Measurements from ENCODE around the gene RPS26. TPM values are rescaled to one million over a fixed set of nuclear protein-coding genes. Genes with fewer than 3 reads are reported as not detected.

The RPS26 gene
- total RNA-seq, 4 donors from 2014 or later, result 381 to 1,639 (median 1,040) TPM

DNA sequence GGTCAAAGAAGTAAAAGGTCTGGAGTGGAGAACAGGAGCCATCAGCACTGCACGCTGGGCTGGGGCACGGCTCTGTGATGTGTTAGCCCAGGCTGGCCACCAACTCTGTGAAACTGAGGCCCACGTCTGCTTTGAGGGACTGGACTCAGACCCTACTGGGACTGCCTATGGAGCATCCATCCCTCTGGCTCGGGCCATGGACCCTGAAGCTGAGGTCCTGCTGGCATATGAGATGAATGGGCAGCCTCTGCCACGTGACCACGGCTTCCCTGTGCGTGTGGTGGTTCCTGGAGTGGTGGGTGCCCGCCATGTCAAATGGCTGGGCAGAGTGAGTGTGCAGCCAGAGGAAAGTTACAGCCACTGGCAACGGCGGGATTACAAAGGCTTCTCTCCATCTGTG lies 37.5 kb upstream of the RPS26 start:
- 85 to 92% methylated on average over 9 of the region's 10 CpGs for WGBS, 2 donors
- Histone ChIP-seq H3K27me3 (no peaks in the 10 kb centered on the region), H3K9me3 (no peaks in the 10 kb centered on the region), H3K27ac (no peak overlapping the region), H3K4me3 (no peak overlapping the region), H3K36me3 (peaks cover 3 to 55% (median 14%) of the 10 kb centered on the region in 3 donors), H3K4me1 (peaks cover 0 to 21% (median 3%) of the 10 kb centered on the region in 3 donors)
- intact Hi-C loops (cut with DNase I), result no loop called here
- no peak for TF ChIP-seq POLR2A (IDR thresholded peaks at IDR 0.05)
- TF ChIP-seq, protein P1, sequence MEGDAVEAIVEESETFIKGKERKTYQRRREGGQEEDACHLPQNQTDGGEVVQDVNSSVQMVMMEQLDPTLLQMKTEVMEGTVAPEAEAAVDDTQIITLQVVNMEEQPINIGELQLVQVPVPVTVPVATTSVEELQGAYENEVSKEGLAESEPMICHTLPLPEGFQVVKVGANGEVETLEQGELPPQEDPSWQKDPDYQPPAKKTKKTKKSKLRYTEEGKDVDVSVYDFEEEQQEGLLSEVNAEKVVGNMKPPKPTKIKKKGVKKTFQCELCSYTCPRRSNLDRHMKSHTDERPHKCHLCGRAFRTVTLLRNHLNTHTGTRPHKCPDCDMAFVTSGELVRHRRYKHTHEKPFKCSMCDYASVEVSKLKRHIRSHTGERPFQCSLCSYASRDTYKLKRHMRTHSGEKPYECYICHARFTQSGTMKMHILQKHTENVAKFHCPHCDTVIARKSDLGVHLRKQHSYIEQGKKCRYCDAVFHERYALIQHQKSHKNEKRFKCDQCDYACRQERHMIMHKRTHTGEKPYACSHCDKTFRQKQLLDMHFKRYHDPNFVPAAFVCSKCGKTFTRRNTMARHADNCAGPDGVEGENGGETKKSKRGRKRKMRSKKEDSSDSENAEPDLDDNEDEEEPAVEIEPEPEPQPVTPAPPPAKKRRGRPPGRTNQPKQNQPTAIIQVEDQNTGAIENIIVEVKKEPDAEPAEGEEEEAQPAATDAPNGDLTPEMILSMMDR (IDR thresholded peaks at IDR 0.05), result no peak
- DNase-seq, result no peak

DNA sequence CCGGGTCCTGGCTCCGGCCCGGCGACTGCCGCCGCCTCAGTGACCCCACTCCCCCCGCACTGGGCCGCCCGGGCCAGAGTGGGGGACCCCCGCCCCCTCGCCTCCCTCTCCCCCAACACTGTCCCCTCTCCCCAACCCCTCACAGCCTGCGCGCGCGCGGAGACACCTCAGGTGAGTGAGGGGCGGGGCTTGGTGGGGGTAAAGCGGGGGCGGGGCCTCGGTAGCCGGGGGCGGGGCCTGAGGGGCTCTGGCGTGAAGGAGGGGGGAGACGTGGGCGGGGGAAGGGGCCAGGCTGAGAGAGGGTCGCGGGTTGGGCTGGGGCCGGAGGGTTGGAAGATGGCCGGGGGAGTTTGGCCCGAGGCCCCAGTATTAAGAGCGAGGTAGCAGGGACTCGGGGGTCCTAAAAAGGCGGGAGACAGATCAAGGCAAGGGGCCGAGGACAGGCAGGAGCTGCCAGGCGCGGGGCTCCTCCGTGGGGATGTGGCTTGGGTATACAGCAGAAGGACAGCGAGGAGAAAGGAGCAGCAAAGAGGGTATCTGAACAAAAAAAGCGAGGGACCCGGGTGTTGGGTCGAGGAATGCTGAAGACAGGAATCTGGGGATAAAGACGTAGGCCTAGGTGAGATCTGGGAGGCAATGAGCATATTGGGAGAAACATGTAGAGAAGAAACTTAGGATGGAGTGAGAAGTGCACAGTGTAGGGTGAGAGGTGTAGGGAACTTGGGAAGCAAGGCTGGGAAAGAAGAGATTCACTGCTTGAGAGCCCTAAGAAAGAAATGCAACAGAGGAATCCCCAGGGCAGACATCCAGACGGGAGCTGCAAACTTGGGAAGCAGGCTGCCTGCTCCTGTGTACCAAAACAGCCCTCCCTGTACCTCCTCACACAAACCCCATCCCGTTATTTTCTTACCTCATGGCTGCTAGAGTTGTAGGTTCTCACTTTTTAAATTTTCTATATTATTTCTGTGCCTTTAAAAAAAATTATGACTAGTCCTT lies 33.9 kb upstream of the RPS26 start:
- 1 to 3% methylated on average over 21 to 22 of the region's 44 CpGs for WGBS, 2 donors

DNA sequence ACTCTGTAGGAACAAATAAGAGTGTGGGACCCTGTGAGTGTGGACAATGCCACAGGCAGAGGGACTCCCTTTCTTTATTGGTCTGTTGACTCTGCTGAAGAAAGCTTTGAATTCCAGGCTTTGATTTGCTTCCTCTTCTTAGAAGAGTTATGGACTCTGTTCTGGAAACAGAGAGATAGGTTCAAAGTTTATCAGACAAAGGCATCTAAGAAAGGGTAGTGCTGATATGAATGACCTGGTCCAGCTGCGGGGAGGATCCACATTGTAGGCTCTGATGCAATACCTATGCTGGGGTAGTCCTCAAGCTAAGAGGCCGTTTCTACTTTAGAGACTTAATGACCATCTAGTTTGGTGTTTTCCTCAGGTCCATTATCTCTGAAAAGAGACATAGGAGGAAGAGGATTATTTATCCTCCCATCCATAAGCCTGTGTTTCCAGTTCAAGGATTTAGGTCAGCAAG lies 31.6 kb upstream of the RPS26 start:
- Histone ChIP-seq H3K27me3 (no peaks in the 10 kb centered on the region), H3K27ac (no peak overlapping the region), H3K4me1 (peaks cover 0 to 43% (median 3%) of the 10 kb centered on the region in 3 donors), H3K9me3 (no peaks in the 10 kb centered on the region), H3K4me3 (no peak overlapping the region), H3K36me3 (peaks cover 0 to 1% (median 0%) of the 10 kb centered on the region in 3 donors)
- WGBS, 2 donors, result 68 to 75% methylated on average over 2 of the region's 2 CpGs
- no peak for TF ChIP-seq POLR2A (IDR thresholded peaks at IDR 0.05)
- TF ChIP-seq, protein P1 (IDR thresholded peaks at IDR 0.05), result no peak
- intact Hi-C loops (cut with DNase I), result no loop called here
- DNase-seq, result no peak

More for the DNA sequence above, 33.9 kb upstream of the RPS26 start:
- Histone ChIP-seq H3K36me3 (peaks cover 3 to 24% (median 14%) of the 10 kb centered on the region in 3 donors), H3K27me3 (no peaks in the 10 kb centered on the region), H3K9me3 (no peaks in the 10 kb centered on the region), H3K27ac (peak overlapping the region; percentile 91 to 97 (median 96)), H3K4me1 (peaks cover 0 to 21% (median 3%) of the 10 kb centered on the region in 3 donors), H3K4me3 (peak overlapping the region; percentile 86 to 91 (median 90))
- TF ChIP-seq, protein P1 (IDR thresholded peaks at IDR 0.05), result no peak
- TF ChIP-seq POLR2A (IDR thresholded peaks at IDR 0.05), result no peak
- no peak for DNase-seq
- intact Hi-C loops (cut with DNase I), result no loop called here

DNA sequence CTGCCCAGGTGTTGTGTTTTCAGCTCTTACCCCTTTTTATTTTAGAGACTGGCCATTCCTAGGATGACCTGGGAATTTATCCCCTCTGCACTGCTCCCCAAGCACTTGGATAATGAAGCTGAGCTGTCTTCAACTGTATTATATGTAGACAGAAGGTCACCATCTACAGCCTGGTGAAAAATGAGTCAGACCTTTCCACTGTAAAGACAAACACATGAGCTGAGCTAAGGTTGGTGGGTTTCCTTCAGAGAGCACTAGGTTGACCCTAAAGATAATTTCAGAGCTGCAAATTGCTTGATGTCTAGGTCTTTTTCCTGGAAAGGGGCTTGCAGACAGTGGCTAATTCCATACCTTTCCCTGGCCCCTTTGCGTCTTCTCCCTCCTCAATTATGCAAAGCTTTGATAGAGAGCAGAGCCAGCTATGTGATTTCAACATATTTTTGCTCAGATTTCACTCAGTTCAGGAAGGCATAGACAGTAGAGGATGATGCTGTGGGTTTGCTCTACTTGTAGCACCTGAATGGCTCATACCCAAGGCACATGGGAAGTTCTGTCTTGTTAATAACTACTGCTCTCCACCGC lies 30.1 kb upstream of the RPS26 start:
- peaks cover 0 to 43% (median 2%) of the 10 kb centered on the region in 3 donors for H3K4me1 ChIP-seq
- 88% methylated on average over 2 of the region's 2 CpGs for WGBS, 2 donors
- H3K9me3 ChIP-seq, result no peaks in the 10 kb centered on the region
- no peak for DNase-seq
- no peaks in the 10 kb centered on the region for H3K27me3 ChIP-seq
- no peaks in the 10 kb centered on the region for H3K36me3 ChIP-seq
- TF ChIP-seq, protein P1 (IDR thresholded peaks at IDR 0.05), result no peak
- TF ChIP-seq POLR2A (IDR thresholded peaks at IDR 0.05), result no peak
- no peak overlapping the region for H3K27ac ChIP-seq
- H3K4me3 ChIP-seq, result no peak overlapping the region
- intact Hi-C loops (cut with DNase I), result no loop called here

DNA sequence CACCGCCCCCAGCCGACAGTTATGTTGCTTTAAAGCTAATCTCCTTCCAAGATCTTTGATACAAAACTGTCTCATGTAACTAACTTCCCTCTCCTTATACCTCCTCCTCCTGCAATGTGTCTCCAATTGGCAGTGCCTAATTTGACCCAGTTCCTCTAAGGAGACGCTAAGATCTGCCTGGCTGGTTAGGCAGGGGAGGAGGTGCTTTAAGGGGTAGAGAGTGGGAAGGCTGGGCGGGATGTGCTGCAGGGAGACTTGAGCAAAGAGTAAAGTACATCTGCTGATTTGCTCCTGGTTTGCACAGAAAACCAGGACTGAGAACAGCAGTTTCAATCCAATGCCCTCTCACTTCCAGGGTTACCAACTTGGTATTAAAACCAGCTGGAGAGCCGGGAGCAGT lies 28.2 kb upstream of the RPS26 start:
- Histone ChIP-seq H3K27me3 (no peaks in the 10 kb centered on the region), H3K4me1 (peaks cover 0 to 29% (median 0%) of the 10 kb centered on the region in 3 donors), H3K36me3 (peaks cover 0 to 8% (median 0%) of the 10 kb centered on the region in 3 donors), H3K9me3 (no peaks in the 10 kb centered on the region), H3K4me3 (no peak overlapping the region), H3K27ac (peak overlapping the region in 1 of 4 donors; percentile 38)
- 72 to 81% methylated on average over 3 to 5 of the region's 5 CpGs for WGBS, 2 donors
- DNase-seq, result no peak
- intact Hi-C loops (cut with DNase I), result no loop called here
- no peak for TF ChIP-seq POLR2A (IDR thresholded peaks at IDR 0.05)
- TF ChIP-seq, protein P1 (IDR thresholded peaks at IDR 0.05), result no peak

Data from esophagus squamous epithelium (tissue), 5 donors.